CD8-positive, alpha-beta memory T cell (primary cell): ENCODE data around the gene FIG4. TPM values are rescaled to one million over a fixed set of nuclear protein-coding genes. Genes with fewer than 3 reads are reported as not detected.
"Not testable (repeated sequence)": the region's sequence is repeated elsewhere in the genome, so short reads cannot be mapped to it uniquely, and the experiment has no call there.

Experiments
- CTCF ChIA-PET: fragments of 350-600 bp; sonication (Branson Sonifier 250); formaldehyde crosslinking; loops from one replicate; lab custom pipeline; 2021; ENCODE audit warnings: antibody characterized with exemption; lab: Charles Lee
- POLR2A ChIA-PET: fragments of 350-600 bp; sonication (Branson Sonifier 250); formaldehyde crosslinking; loops from one replicate; lab custom pipeline; 2021; ENCODE audit warnings: antibody characterized with exemption; lab: Charles Lee
- DNase-seq, 5 donors: peaks; one replicate each; pipeline versions ENCODE4 v3.0.0 to v3.0.0-alpha.2; 2020 to 2022; ENCODE audit warnings: mixed read lengths in 1 of 5
- H3K27ac ChIP-seq: one replicate; pipeline ENCODE4 v1.7.0; 2013; ENCODE audit warnings: low read depth, mild to moderate bottlenecking, low read length, moderate library complexity
- H3K27me3 ChIP-seq: 2 replicates; pipeline ENCODE4 v1.7.0; 2013; ENCODE audit warnings: low read length, mild to moderate bottlenecking; ENCODE audit not compliant: insufficient read depth, poor library complexity, severe bottlenecking
- H3K36me3 ChIP-seq: 2 replicates; pipeline ENCODE4 v1.7.0; 2013; ENCODE audit warnings: mild to moderate bottlenecking, low read length, moderate library complexity; ENCODE audit not compliant: insufficient read depth
- H3K4me1 ChIP-seq: 2 replicates; pipeline ENCODE4 v1.7.0; 2013; ENCODE audit warnings: mild to moderate bottlenecking, low read length, moderate library complexity; ENCODE audit not compliant: insufficient read depth
- H3K4me3 ChIP-seq: 2 replicates; pipeline ENCODE4 v1.7.0; 2013; ENCODE audit warnings: mild to moderate bottlenecking, low read length
- H3K9me3 ChIP-seq: 2 replicates; pipeline ENCODE4 v1.7.0; 2013; ENCODE audit warnings: mild to moderate bottlenecking, low read length
- H3K27ac Mint-ChIP-seq, 8 donors: one replicate each; pipeline ENCODE4 v1.8.0; 2020 to 2021; ENCODE audit warnings: mixed read lengths in 8 of 8, mild to moderate bottlenecking in 6 of 8, inconsistent platforms in 3 of 8, moderate library complexity in 3 of 8
- H3K27me3 Mint-ChIP-seq, 2 donors: one replicate each; pipeline ENCODE4 v1.8.0; 2020 to 2021; ENCODE audit warnings: mixed read lengths in 2 of 2, mild to moderate bottlenecking in 1 of 2, moderate library complexity in 1 of 2
- H3K36me3 Mint-ChIP-seq, 3 donors: one replicate each; pipeline ENCODE4 v1.8.0; 2020 to 2021; ENCODE audit warnings: mixed read lengths in 3 of 3, inconsistent platforms in 1 of 3, mild to moderate bottlenecking in 1 of 3
- H3K4me1 Mint-ChIP-seq, 3 donors: one replicate each; pipeline ENCODE4 v1.8.0; 2020 to 2021; ENCODE audit warnings: mixed read lengths in 3 of 3, inconsistent platforms in 1 of 3, mild to moderate bottlenecking in 1 of 3
- H3K4me3 Mint-ChIP-seq, 7 donors: one replicate each; pipeline ENCODE4 v1.8.0; 2020 to 2021; ENCODE audit warnings: mixed read lengths in 7 of 7, mild to moderate bottlenecking in 6 of 7, moderate library complexity in 4 of 7, inconsistent platforms in 2 of 7
- H3K9me3 Mint-ChIP-seq, 5 donors: one replicate each; pipeline ENCODE4 v1.8.0; 2020 to 2022; ENCODE audit warnings: mixed read lengths in 5 of 5, mild to moderate bottlenecking in 3 of 5, moderate library complexity in 2 of 5, inconsistent platforms in 1 of 5
- polyA plus RNA-seq: library from polyadenylated mRNA; unstranded; fragments of 300-500 nt; fragmentation: Illumina TruSeq; gene quantifications from one replicate; pipeline ENCODE4 v1.2.3, GENCODE V29; 2021
- total RNA-seq, 2 experiments: library from RNA; stranded (reverse); gene quantifications; one replicate each; pipeline ENCODE4 v1.2.3, GENCODE V29; 2021

Gene FIG4
- total and polyA plus RNA-seq, 3 experiments from 2014 or later = 11.2 to 16.4 (median 13.2) TPM

DNA sequence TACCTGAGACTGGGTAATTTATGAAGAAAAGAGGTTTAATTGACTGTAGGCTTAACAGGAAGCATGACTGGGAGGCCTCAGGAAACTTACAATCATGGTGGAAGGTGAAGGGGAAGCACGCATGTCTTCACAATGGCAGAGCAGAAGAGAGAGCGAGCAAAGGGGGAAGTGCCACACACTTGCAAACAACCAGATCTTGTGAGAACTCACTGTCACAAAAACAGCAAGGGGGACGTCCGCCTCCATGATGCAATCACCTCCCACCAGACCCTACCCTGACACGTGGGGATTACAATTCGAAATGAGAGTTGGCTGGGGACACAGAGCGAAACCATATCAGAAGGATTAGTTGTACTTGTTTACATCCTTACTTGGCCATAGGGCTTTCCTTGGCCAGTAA lies 49.7 kb downstream of the FIG4 start:
- Histone ChIP-seq H3K9me3 (no peaks in the 10 kb centered on the region), H3K27me3 (no peaks in the 10 kb centered on the region), H3K4me3 (no peak overlapping the region), H3K27ac (no peak overlapping the region), H3K36me3 (peaks cover 4% of the 10 kb centered on the region), H3K4me1 (no peaks in the 10 kb centered on the region)
- Mint-ChIP-seq H3K4me3 (no peak overlapping the region), H3K27ac (no peak overlapping the region), H3K9me3 (peaks cover 0 to 4% (median 0%) of the 10 kb centered on the region in 5 donors), H3K36me3 (peaks cover 34 to 73% (median 49%) of the 10 kb centered on the region in 3 donors), H3K4me1 (no peaks in the 10 kb centered on the region), H3K27me3 (no peaks in the 10 kb centered on the region)
- no peak for DNase-seq
- ChIA-PET CTCF (no interaction called here), POLR2A (no interaction called here)

DNA sequence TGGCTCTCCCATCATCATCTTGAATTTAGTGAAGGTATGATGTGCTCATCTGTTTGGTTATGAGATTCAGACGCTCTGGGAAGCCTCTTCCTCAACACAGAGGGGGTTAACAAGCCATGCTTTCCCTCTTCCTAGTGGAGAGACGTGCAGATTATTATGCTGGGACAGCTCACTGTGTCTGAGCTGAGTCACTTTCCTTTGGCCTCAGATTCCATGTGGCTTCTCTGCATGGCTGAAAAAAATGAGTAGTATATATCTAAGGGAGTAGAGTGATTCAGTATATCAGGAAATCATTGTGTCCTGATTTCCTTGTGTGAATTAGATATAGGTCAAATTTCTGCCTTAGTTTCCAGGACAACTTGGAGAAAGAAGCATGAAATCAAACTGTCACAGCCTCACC lies 52.6 kb downstream of the FIG4 start:
- Mint-ChIP-seq H3K4me1 (no peaks in the 10 kb centered on the region), H3K27ac (no peak overlapping the region), H3K4me3 (no peak overlapping the region), H3K9me3 (peaks cover 0 to 4% (median 0%) of the 10 kb centered on the region in 5 donors), H3K27me3 (no peaks in the 10 kb centered on the region), H3K36me3 (peaks cover 21 to 49% (median 32%) of the 10 kb centered on the region in 3 donors)
- ChIA-PET POLR2A (no interaction called here), CTCF (no interaction called here)
- H3K4me1 ChIP-seq = no peaks in the 10 kb centered on the region
- H3K36me3 ChIP-seq = no peaks in the 10 kb centered on the region
- H3K27me3 ChIP-seq = no peaks in the 10 kb centered on the region
- no peak for DNase-seq
- no peak overlapping the region for H3K4me3 ChIP-seq
- no peaks in the 10 kb centered on the region for H3K9me3 ChIP-seq
- no peak overlapping the region for H3K27ac ChIP-seq

DNA sequence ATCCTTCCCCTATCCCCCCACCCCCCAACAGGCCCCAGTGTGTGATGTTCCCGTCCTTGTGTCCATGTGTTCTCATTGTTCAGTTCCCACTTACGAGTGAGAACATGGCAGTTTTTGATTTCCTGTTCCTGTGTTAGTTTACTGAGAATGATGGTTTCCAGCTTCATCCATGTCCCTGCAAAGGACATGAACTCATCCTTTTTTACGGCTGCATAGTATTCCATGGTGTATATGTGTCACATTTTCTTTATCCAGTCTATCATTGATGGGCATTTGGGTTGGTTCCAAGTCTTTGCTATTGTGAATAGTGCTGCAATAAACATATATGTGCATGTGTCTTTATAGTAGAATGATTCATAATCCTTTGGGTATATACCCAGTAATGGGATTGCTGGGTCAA lies 53.7 kb downstream of the FIG4 start:
- peaks cover 17 to 42% (median 32%) of the 10 kb centered on the region in 3 donors for H3K36me3 Mint-ChIP-seq
- H3K27ac ChIP-seq, H3K27ac Mint-ChIP-seq, POLR2A ChIA-PET, DNase-seq, H3K9me3 Mint-ChIP-seq, H3K36me3 ChIP-seq, H3K27me3 Mint-ChIP-seq, H3K4me1 Mint-ChIP-seq, CTCF ChIA-PET, H3K4me1 ChIP-seq, H3K27me3 ChIP-seq, H3K9me3 ChIP-seq, H3K4me3 ChIP-seq, H3K4me3 Mint-ChIP-seq: not testable (repeated sequence)

DNA sequence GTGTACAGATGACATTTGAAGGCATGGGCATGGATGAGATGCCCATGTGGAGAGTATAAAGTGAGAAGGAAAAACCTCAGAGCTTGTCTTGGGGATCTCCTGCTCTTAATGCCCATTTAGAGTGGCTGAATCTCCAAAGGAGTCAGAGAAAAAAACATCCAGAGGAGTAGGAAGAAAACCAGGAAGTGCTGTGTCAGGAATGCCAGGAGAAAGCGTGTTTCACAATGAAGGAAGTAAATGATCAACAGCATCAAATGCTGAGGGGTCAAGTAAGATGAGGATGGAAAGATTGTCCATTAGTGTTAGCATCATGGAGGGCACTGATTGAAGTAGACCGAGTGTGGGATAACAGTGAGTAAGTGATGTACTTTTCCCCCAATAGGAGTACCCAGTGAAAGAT lies 56.1 kb downstream of the FIG4 start:
- no peak for DNase-seq
- ChIA-PET POLR2A (no interaction called here), CTCF (no interaction called here)
- peaks cover 7 to 32% (median 25%) of the 10 kb centered on the region in 3 donors for H3K36me3 Mint-ChIP-seq
- Histone ChIP-seq H3K36me3 (no peaks in the 10 kb centered on the region), H3K4me3 (no peak overlapping the region), H3K4me1 (no peaks in the 10 kb centered on the region), H3K9me3 (no peaks in the 10 kb centered on the region), H3K27ac (no peak overlapping the region), H3K27me3 (no peaks in the 10 kb centered on the region)
- H3K27ac Mint-ChIP-seq = no peak overlapping the region
- no peaks in the 10 kb centered on the region for H3K27me3 Mint-ChIP-seq
- H3K9me3 Mint-ChIP-seq = peaks cover 0 to 4% (median 0%) of the 10 kb centered on the region in 5 donors
- no peaks in the 10 kb centered on the region for H3K4me1 Mint-ChIP-seq
- no peak overlapping the region for H3K4me3 Mint-ChIP-seq

DNA sequence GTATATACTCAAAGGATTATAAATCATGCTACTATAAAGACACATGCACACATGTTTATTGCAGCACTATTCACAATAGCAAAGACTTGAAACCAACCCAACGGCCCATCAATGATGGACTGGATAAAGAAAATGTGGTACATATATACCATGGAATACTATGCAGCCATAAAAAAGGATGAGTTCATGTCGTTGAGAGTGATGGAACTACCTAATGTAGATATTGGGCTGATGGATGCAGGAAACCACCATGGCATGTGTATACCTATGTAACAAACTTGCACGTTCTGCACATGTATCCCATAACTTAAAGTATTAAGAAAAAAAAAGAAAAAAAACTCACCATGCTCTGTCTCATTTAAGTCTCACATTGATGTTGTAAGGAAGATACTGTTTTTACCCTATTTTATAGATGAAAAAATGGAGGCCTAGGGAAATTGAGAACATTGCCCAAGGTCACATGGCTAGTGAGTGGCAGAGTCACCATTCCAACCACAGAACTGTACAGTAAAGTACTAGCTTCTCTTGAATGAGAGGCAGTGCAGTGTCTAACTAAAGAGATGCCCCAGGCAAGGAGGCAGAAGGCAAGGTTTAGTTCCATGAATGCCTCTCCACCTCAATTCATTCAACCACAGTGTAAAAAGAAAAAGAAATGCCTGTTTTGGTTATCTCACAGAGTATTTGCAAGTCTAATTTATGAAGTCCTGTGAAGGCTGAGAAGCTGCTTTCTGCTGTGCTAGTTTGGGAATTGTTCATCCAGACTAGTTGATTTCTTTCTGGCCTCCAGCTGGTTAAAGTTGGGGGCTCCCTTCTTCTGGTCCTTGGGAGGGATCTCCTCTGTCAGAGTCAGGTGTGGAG lies 68.2 kb downstream of the FIG4 start:
- Mint-ChIP-seq H3K4me1 (peaks cover 14 to 19% (median 18%) of the 10 kb centered on the region in 3 donors), H3K36me3 (peaks cover 18 to 57% (median 52%) of the 10 kb centered on the region in 3 donors), H3K27me3 (peaks cover 0 to 1% of the 10 kb centered on the region in 2 donors), H3K9me3 (peaks cover 0 to 22% (median 15%) of the 10 kb centered on the region in 5 donors), H3K4me3 (peak overlapping the region in 1 of 7 donors; percentile 23), H3K27ac (peak overlapping the region in 7 of 8 donors; percentile 35 to 88 (median 62))
- Histone ChIP-seq H3K9me3 (no peaks in the 10 kb centered on the region), H3K36me3 (no peaks in the 10 kb centered on the region), H3K27me3 (no peaks in the 10 kb centered on the region), H3K4me3 (no peak overlapping the region), H3K4me1 (peaks cover 6% of the 10 kb centered on the region), H3K27ac (no peak overlapping the region)
- CTCF ChIA-PET = no interaction called here
- no peak for DNase-seq
- POLR2A ChIA-PET = no interaction called here

DNA sequence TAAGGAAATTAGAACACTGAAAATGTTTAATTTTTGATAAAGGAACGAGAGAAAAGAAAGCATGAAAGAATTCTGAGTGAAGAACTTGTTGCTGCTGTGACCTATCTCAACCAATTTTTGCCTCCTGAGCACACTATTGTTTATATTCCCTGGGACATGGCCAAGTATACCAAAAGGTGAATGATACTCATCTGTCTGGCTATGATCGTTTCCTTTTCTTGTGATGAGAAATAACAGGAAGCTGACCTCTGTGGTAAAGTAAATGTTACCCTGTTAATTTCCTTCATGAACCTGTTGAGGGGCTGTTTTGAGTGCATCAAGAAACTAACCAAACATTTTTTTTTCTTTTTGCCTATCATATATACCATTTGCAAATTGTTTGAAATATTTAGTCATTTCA lies 69.1 kb downstream of the FIG4 start:
- CTCF ChIA-PET = no interaction called here
- peaks cover 0 to 1% of the 10 kb centered on the region in 2 donors for H3K27me3 Mint-ChIP-seq
- peaks cover 6% of the 10 kb centered on the region for H3K4me1 ChIP-seq
- no peaks in the 10 kb centered on the region for H3K36me3 ChIP-seq
- no peak overlapping the region for H3K27ac ChIP-seq
- H3K4me3 ChIP-seq = no peak overlapping the region
- peaks cover 20 to 59% (median 48%) of the 10 kb centered on the region in 3 donors for H3K36me3 Mint-ChIP-seq
- H3K27ac Mint-ChIP-seq = peak overlapping the region in 6 of 8 donors; percentile 35 to 88 (median 64)
- H3K27me3 ChIP-seq = no peaks in the 10 kb centered on the region
- no peak overlapping the region for H3K4me3 Mint-ChIP-seq
- DNase-seq = no peak
- peaks cover 0 to 19% (median 12%) of the 10 kb centered on the region in 5 donors for H3K9me3 Mint-ChIP-seq
- H3K4me1 Mint-ChIP-seq = peaks cover 14 to 19% (median 18%) of the 10 kb centered on the region in 3 donors
- POLR2A ChIA-PET = no interaction called here
- H3K9me3 ChIP-seq = no peaks in the 10 kb centered on the region

DNA sequence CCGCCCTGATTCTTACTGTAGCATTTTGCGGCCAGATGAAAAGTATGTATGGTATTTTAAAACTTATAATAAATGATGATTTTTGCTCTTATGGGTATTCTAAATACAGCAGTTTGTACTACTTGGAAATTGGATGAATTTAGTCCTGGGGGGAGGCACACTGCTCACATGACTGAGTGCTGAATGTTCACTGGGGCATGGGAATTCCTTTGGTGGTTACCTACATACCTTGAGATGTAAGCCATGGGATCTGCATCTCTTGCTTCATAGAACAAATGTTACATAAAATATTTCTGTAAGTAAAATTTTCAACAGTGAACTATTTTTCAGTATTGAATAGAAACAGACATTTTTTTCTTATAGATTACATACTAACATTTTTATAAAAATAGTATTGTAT lies 71.1 kb downstream of the FIG4 start:
- Mint-ChIP-seq H3K4me3 (no peak overlapping the region), H3K36me3 (peaks cover 13 to 60% (median 37%) of the 10 kb centered on the region in 3 donors), H3K27ac (peak overlapping the region in 1 of 8 donors; percentile 71), H3K9me3 (peaks cover 0 to 7% (median 3%) of the 10 kb centered on the region in 5 donors), H3K27me3 (no peaks in the 10 kb centered on the region), H3K4me1 (peaks cover 14 to 19% (median 18%) of the 10 kb centered on the region in 3 donors)
- DNase-seq = no peak
- ChIA-PET CTCF (no interaction called here), POLR2A (no interaction called here)
- no peaks in the 10 kb centered on the region for H3K9me3 ChIP-seq
- H3K4me3 ChIP-seq = no peak overlapping the region
- H3K27me3 ChIP-seq = no peaks in the 10 kb centered on the region
- no peak overlapping the region for H3K27ac ChIP-seq
- peaks cover 6% of the 10 kb centered on the region for H3K4me1 ChIP-seq
- H3K36me3 ChIP-seq = no peaks in the 10 kb centered on the region

DNA sequence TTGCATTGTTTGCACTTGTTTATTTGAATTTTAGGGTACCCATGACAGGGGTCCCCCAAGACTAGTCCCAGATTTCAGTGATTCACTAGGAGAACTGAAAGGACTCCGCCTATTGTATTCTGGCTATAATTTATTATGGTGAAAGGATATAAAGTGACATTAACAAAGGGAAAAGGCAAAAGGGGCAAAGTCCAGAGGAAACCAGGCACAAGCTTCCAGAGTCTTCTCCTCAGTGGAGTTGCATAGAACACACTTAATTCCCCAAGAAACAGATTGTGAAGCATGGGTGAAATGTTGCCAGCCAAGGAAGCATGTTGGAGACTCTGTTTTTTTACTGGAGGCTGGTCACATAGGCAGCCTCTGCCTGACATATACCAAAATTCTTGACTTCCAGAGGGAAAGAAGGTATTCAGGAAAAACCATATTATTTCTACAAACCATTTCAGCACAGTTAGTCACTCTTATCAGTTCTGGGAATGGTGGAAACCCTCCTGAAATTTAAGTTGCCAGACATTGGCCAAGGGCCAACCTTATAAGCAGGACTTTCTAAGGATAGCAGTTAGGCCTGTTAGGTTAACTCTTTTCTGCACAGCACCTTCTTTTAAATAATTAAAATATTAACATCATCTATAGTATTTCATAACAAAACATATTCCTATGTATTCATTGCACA lies 71.8 kb downstream of the FIG4 start:
- Mint-ChIP-seq H3K27me3 (no peaks in the 10 kb centered on the region), H3K4me3 (no peak overlapping the region), H3K36me3 (peaks cover 13 to 60% (median 35%) of the 10 kb centered on the region in 3 donors), H3K27ac (no peak overlapping the region), H3K9me3 (peaks cover 0 to 4% (median 2%) of the 10 kb centered on the region in 5 donors), H3K4me1 (peaks cover 14 to 19% (median 18%) of the 10 kb centered on the region in 3 donors)
- H3K4me3 ChIP-seq = no peak overlapping the region
- no peaks in the 10 kb centered on the region for H3K9me3 ChIP-seq
- no peaks in the 10 kb centered on the region for H3K36me3 ChIP-seq
- POLR2A ChIA-PET = no interaction called here
- no peak for DNase-seq
- H3K4me1 ChIP-seq = peaks cover 6% of the 10 kb centered on the region
- H3K27ac ChIP-seq = no peak overlapping the region
- CTCF ChIA-PET = no interaction called here
- H3K27me3 ChIP-seq = no peaks in the 10 kb centered on the region
